Jurkat, Clone E6-1 (cell line): ENCODE measurements around the gene EXOSC1. TPM values are rescaled to one million over a fixed set of nuclear protein-coding genes. Genes with fewer than 3 reads are reported as not detected.
"Not testable (repeated sequence)": the region's sequence is repeated elsewhere in the genome, so short reads cannot be mapped to it uniquely, and the experiment has no call there.

Experiments
- DNase-seq: peaks from one replicate; pipeline ENCODE4 v3.0.0-alpha.2; 2011; ENCODE audit warnings: low read depth, low spot score
- H3K4me3 ChIP-seq: 2 replicates; pipeline ENCODE4 v1.5.1; 2011; ENCODE audit warnings: mild to moderate bottlenecking, low read length, control low read depth, moderate library complexity
- polyA plus RNA-seq: library from polyadenylated mRNA; unstranded; fragments of >200 nt; gene quantifications from one replicate; pipeline ENCODE4 v1.2.1, GENCODE V29; 2012; ENCODE audit warnings: missing spikeins; ENCODE audit not compliant: insufficient read length, insufficient read depth

EXOSC1 gene
- polyA plus RNA-seq, result 118 TPM

- peak; percentile 95 for DNase-seq
- peak within 1 kb of the TSS; percentile 82 for H3K4me3 ChIP-seq
These were observed at the start of gene EXOSC1, which contains the start of gene ZDHHC16 for GRCh38 chr10:97445722-97446639. EXOSC1 (minus strand) TSS chr10:97446006; CDS start chr10:97445985, 21 bp downstream. ZDHHC16 (plus strand) TSS chr10:97446175; CDS start chr10:97451676, 5,501 bp downstream.

- no peak overlapping the region for H3K4me3 ChIP-seq
- DNase-seq, result peak; percentile 49
These were observed 49.2 kb upstream of the EXOSC1 start for GRCh38 chr10:97494863-97495506.

GRCh38 chr10:97494151-97494550, 48.3 kb upstream of the EXOSC1 start:
- DNase-seq, result no peak
- H3K4me3 ChIP-seq, result no peak overlapping the region

- no peak overlapping the region for H3K4me3 ChIP-seq
- no peak for DNase-seq
These were observed 44.8 kb upstream of the EXOSC1 start for GRCh38 chr10:97490592-97490991.

DNA sequence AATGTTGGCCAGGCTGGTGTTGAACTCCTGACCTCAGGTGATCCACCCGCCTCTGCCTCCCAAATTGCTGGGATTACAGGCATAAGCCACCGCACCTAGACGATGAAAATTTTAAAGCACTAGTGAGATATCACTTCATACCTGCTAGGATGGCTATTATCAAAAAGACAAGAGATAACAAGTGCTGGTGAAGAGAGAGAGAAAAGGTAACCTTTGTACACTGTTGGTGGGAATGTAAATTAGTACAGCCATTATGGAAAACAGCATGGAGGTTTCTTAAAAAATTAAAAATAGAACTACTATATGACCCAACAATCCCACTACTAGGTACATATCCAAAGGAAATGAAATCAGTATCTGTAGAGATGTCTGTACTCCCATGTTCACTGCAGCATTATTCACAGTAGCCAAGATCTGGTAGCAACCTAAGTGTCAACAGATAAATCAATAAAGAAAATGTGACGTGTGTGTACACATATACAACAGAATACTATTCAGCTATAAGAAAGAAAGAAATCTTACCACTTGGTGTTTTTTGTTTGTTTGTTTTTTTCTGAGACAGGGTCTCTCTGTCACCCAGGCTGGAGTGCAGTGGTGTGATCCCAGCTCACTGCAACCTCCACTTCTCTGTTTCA, 40.0 kb upstream of the EXOSC1 start:
- DNase-seq, result no peak
- H3K4me3 ChIP-seq, result no peak overlapping the region

DNA sequence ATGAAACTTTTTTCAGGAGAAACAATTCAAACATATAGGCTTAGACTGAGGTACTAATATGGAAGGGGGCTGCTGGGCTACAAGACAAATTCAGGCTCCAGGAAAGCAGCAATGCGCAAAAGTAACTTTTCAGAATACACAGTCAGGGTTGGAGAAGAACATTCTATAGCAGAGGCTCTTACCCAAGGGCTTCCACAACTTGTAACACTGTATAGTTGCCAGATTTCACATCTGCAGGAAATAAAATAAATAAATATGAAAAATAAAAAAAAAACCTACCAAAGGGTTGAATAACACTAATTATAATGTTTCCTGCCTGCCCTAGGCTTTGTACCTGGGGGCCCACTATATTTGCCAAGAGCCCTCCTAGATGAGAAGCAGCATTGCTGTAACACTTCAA, 38.1 kb upstream of the EXOSC1 start:
- no peak overlapping the region for H3K4me3 ChIP-seq
- no peak for DNase-seq

DNA sequence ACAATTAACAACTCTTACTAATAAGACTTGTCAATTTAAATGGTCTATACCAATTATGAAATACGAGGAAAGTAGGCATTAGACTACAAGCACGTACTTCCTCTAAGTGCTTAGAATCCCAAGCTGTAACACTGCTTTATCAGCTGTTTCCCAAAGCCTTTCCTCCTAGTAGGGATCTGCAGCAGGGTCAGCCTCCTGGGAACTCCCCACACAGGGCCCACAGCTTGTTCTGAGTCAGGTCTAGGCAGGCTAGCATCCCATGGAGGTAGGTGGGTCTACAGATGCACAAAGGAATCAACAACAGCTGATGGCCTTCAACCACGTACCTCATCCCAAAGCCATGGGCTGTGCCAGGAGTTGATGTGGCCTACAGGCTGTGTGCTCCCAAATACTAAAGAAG, 37.7 kb upstream of the EXOSC1 start:
- no peak for DNase-seq
- no peak overlapping the region for H3K4me3 ChIP-seq

DNA sequence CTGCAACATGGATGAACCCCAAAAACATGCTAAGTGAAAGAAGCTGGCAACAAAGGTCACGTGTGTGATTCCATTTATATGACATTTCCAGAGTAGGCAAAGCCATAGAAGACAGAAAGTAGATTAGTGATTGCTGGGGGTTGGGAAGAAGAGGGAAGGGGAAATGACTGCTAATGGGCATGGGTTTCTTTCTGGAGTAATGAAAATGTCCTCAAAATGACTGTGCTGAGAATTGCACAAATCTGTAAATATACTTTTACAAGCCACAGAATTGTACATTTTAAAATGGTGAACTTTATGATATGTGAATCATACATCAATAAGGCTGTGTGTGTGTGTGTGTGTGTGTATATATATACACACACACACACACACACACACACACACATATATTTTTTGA, 36.6 kb upstream of the EXOSC1 start:
- DNase-seq, result no peak

GRCh38 chr10:97481071-97481470, 35.3 kb upstream of the EXOSC1 start:
- no peak overlapping the region for H3K4me3 ChIP-seq
- DNase-seq, result no peak

More for the DNA sequence above, 36.6 kb upstream of the EXOSC1 start:
- no peak overlapping the region for H3K4me3 ChIP-seq

GRCh38 chr10:97479939-97480338, 34.1 kb upstream of the EXOSC1 start:
- DNase-seq, result no peak
- no peak overlapping the region for H3K4me3 ChIP-seq

DNA sequence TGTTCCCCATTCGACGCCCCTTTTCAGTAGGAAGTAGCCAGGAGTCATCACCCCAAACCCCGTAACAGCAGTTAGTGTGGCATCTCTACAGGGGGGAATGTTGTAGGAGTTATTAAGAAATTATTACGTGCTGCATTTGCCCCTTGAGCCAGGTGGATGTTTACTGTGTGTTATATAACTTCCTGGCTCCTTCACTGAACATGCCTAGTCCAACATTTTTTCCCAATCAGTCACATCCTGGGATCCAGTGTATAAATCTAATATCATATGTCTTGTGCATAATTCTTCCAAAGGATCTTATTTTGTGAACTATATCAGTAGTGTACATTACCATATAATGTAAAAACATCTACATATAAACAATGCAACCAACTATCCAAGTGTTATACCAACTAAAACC, 33.6 kb upstream of the EXOSC1 start:
- not testable (repeated sequence) for H3K4me3 ChIP-seq, DNase-seq

DNA sequence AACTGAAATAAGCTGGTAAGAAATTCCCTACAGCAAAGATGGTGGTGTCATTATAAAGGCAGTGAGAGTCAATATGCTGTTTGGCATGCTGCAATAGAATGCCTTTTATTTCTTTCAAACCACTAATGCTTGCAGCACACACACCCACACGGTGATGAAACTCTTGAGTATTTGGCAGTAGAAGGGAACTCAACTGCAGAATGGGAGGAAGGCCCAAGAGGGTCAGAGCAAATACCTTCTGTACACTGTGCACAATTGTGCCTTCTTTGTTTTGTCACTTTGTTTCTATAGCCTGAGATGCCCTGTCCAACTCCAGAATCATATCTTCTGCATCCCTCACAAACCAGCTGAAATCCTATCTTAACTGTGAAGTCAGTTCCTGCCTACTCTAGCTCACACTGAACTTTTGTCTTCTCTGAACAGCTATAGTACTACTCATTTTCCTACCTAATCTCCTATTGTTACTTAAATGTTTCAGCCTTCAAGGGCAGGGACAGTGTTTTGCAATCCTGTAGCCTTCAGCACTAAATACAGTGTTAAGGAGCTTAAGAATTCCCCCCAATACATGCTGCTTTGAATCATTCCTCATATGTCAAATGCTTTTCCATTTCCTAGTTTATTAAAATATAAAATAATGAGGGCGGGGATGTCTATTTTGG, 30.3 kb upstream of the EXOSC1 start:
- no peak for DNase-seq
- no peak overlapping the region for H3K4me3 ChIP-seq

DNA sequence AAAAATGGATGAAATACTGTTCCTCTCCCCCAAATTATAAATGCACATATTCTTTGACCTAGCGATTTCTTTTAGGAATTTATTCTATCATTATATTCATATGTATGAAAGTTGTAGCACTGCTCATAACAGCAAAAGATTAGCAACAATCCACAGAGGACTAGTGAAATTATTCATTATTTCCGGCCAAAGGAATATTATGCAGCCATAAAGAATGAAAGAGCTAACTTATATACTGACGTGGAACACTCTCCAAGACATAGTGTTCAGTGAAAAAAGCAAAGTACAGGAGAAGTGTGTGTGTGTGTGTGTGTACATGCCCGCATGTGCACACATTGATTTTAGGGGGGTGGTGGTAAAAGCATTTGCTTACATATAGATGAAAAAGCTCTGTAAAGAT, 29.1 kb upstream of the EXOSC1 start:
- no peak overlapping the region for H3K4me3 ChIP-seq
- no peak for DNase-seq

- not testable (repeated sequence) for H3K4me3 ChIP-seq, DNase-seq
These were observed 23.0 kb upstream of the EXOSC1 start for GRCh38 chr10:97468781-97469180.

- peak; percentile 54 for DNase-seq
These were observed 22.4 kb upstream of the EXOSC1 start for GRCh38 chr10:97468162-97468561.

DNA sequence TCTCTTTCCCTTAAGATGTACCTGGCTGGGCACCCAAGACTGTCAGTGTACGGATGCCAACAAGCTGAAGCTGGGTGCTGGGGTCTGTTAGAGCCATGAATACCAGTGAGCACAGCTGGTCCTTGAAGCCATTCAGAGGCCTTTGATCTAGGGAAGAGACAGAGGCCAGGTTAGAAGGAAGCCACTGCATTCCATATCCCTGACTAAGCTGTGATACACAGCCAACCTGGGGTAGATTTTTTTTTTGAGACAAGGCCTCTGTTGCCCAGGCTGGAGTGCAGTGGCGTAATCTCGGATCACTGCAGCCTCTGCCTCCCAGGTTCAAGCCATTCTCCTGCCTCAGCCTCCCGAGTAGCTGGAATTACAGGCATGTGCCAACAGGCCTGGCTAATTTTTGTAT, 20.9 kb upstream of the EXOSC1 start:
- no peak for DNase-seq

More at GRCh38 chr10:97468162-97468561, 22.4 kb upstream of the EXOSC1 start:
- H3K4me3 ChIP-seq, result no peak overlapping the region

DNA sequence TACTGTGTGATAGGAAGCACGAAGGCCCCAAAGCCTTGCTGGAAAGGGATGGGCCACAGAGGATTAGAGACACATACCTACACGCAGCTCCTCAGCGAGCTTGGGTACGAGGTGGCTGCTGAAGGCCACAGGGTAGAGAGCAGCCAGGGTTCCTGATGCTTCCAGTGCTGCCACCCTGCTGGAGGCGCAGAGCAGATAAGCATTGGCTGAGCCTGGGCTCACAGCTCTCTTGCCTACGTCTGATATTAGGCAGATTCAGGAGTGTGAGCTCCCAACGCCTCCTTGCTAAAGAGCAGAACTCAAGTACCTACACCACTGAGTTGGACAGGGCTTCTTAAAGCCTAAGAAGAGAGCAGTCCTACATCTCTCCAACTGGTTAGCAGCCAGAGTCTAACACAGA, 20.2 kb upstream of the EXOSC1 start:
- DNase-seq, result no peak
- no peak overlapping the region for H3K4me3 ChIP-seq

More for the DNA sequence above, 20.9 kb upstream of the EXOSC1 start:
- no peak overlapping the region for H3K4me3 ChIP-seq

- H3K4me3 ChIP-seq, result no peak overlapping the region
- no peak for DNase-seq
These were observed 18.4 kb upstream of the EXOSC1 start for GRCh38 chr10:97464226-97464625.
